IgD-negative memory B cell (primary cell): ENCODE measurements around the gene ATXN7L3. TPM values are rescaled to one million over a fixed set of nuclear protein-coding genes. Genes with fewer than 3 reads are reported as not detected.
A peak's percentile ranks its signal among the peaks of the same experiment; 100 is the strongest.
"Not testable (repeated sequence)": the region's sequence is repeated elsewhere in the genome, so short reads cannot be mapped to it uniquely, and the experiment has no call there.

Experiments
- H3K27ac Mint-ChIP-seq, 3 donors: one replicate each; pipeline ENCODE4 v1.8.0; 2020 to 2022; ENCODE audit warnings: mild to moderate bottlenecking in 3 of 3, mixed read lengths in 3 of 3, moderate library complexity in 1 of 3
- H3K27me3 Mint-ChIP-seq: one replicate; pipeline ENCODE4 v1.8.0; 2021; ENCODE audit warnings: mixed read lengths
- H3K36me3 Mint-ChIP-seq: one replicate; pipeline ENCODE4 v1.8.0; 2020; ENCODE audit warnings: mild to moderate bottlenecking, mixed read lengths
- H3K4me1 Mint-ChIP-seq, 3 donors: one replicate each; pipeline ENCODE4 v1.8.0; 2020 to 2022; ENCODE audit warnings: mixed read lengths in 3 of 3, mild to moderate bottlenecking in 1 of 3
- H3K4me3 Mint-ChIP-seq, 4 donors: one replicate each; pipeline ENCODE4 v1.8.0; 2020 to 2022; ENCODE audit warnings: mild to moderate bottlenecking in 4 of 4, mixed read lengths in 4 of 4, moderate library complexity in 3 of 4
- H3K9me3 Mint-ChIP-seq, 3 donors: one replicate each; pipeline ENCODE4 v1.8.0; 2020 to 2021; ENCODE audit warnings: mixed read lengths in 3 of 3, mild to moderate bottlenecking in 1 of 3
- polyA plus RNA-seq: library from polyadenylated mRNA; unstranded; fragments of 300-500 nt; fragmentation: Illumina TruSeq; gene quantifications from one replicate; pipeline ENCODE4 v1.2.3, GENCODE V29; 2021

ATXN7L3 gene
- polyA plus RNA-seq, 1 donor from 2014 or later = 15.4 TPM

DNA sequence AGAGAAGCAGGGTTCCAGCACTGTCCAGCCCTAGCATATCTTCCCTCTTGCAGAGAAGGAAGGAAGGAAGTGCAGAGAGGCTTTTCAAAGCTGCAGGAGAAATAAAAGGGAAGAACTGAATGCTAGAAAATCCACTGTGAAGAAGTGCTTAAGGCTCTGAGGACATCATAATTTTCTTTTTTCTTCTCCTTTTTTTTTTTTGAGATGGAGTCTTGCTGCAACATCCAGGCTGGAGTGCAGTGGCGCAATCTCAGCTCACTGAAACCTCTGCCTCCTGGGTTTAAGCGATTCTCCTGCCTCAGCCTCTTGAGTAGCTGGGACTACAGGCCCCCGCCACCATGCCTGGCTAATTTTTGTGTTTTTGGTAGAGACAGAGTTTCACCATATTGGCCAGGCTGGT lies 50.6 kb downstream of the ATXN7L3 start:
- not testable (repeated sequence) for H3K27ac Mint-ChIP-seq

DNA sequence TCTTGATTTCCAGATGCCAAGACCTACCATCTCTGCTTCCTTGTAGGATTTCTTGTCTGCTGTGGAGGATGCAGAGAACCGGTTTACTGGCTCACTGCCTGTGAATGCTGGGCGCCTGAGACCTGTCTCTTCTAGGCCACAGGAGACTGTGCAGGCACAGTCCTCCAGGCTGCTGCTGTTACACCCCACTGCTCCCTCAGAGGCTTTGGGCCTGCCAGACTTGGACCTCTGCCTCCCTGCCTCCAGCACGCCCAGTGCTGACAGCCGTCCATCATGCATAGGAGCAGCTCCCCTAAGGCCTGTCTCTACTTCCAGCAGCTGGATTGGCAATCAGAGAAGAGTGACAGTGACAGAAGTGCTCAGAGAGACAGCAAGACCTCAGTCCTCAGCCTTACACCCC lies 51.9 kb downstream of the ATXN7L3 start:
- peaks cover 0 to 2% (median 0%) of the 10 kb centered on the region in 3 donors for H3K4me1 Mint-ChIP-seq
- H3K27me3 Mint-ChIP-seq = no peaks in the 10 kb centered on the region
- H3K9me3 Mint-ChIP-seq = no peaks in the 10 kb centered on the region
- H3K27ac Mint-ChIP-seq = no peak overlapping the region
- no peaks in the 10 kb centered on the region for H3K36me3 Mint-ChIP-seq
- H3K4me3 Mint-ChIP-seq = no peak overlapping the region

More for the DNA sequence above, 50.6 kb downstream of the ATXN7L3 start:
- H3K4me3 Mint-ChIP-seq, H3K9me3 Mint-ChIP-seq, H3K36me3 Mint-ChIP-seq, H3K27me3 Mint-ChIP-seq, H3K4me1 Mint-ChIP-seq: not testable (repeated sequence)

DNA sequence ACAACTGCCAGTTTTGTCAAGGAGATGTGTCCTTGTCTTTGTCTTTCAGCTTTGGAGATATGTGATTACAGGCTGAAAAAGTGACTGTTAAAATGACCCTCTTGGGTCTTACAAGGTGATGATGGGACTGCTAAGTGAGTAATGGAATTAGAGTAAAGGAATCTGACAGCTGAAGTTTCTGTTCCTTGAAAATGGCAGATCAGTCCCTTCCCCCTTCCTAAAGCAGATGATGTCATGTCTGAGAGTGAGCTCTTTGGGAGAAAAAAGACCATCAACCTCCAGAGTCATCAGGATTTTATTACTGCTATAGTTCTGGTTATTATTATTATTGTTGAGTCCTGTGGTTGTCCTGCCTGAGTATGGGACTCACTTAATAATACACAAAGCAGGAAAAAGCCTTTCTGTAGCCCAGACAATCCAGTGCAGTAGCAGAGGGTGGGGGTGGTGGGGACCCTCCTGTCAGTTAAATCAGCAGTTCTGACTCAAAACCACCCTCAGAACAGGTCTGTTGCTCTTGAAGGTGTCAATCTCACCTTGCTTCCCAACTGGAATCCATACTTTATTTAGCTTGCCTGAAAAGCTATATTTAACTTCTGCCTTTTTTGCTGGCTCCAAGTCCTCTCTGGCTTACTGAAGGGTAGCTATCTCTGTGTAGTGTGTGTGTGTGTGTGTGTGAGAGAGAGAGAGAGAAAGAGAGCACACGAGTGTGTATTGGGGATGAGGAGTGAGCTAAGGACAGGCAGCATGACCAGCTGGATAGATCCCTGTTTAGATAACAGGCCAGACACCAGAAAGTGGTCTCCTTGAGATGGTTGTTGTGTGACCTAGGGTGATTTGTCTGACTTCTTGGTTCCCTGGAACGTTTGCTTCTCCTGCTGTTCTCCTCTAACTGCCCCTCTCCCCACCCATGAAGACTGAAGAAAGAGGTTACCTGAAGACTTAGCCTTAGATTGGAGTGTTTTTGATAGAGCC lies 53.0 kb downstream of the ATXN7L3 start:
- Mint-ChIP-seq H3K4me3 (no peak overlapping the region), H3K27ac (peak overlapping the region in 1 of 3 donors; percentile 52)

GRCh38 chr17:44144966-44145739 lies 54.5 kb downstream of the ATXN7L3 start:
- Mint-ChIP-seq H3K9me3 (no peaks in the 10 kb centered on the region), H3K4me3 (peak overlapping the region in 2 of 4 donors; percentile 34 to 78), H3K27me3 (no peaks in the 10 kb centered on the region), H3K36me3 (no peaks in the 10 kb centered on the region), H3K27ac (peak overlapping the region in 1 of 3 donors; percentile 35), H3K4me1 (peaks cover 0 to 7% (median 5%) of the 10 kb centered on the region in 3 donors)

More for the DNA sequence above, 53.0 kb downstream of the ATXN7L3 start:
- no peaks in the 10 kb centered on the region for H3K27me3 Mint-ChIP-seq
- H3K9me3 Mint-ChIP-seq = no peaks in the 10 kb centered on the region
- no peaks in the 10 kb centered on the region for H3K36me3 Mint-ChIP-seq
- peaks cover 0 to 4% (median 3%) of the 10 kb centered on the region in 3 donors for H3K4me1 Mint-ChIP-seq

DNA sequence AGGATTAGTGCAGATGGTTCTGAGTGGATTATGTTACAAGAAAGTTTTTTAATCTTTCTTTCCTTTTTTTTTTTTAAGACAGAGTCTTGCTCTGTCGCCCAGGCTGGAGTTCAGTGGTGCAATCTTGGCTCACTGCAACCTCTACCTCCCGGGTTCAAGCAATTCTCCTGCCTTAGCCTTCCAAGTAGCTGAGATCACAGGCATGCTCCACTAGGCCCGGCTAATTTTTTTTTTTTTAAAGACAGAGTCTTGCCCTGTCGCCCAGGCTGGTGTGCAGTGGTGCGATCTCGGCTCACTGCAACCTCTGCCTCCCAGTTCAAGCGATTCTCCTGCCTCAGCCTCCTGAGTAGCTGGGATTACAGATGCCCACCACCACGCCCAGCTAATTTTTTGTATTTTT lies 55.8 kb downstream of the ATXN7L3 start:
- not testable (repeated sequence) for H3K4me1 Mint-ChIP-seq, H3K27me3 Mint-ChIP-seq
- H3K4me3 Mint-ChIP-seq = peak overlapping the region in 1 of 4 donors; percentile 5

More for the DNA sequence above, 55.8 kb downstream of the ATXN7L3 start:
- H3K27ac Mint-ChIP-seq, H3K9me3 Mint-ChIP-seq, H3K36me3 Mint-ChIP-seq: not testable (repeated sequence)

Other genes with a start within 250 kb of the ATXN7L3 start
- not detected for gene PYY, start 245.9 kb downstream of the ATXN7L3 start, polyA plus RNA-seq
- 0.64 TPM for gene NAGS, start 195.3 kb downstream of the ATXN7L3 start, polyA plus RNA-seq
- gene TMEM101, start 184.9 kb downstream of the ATXN7L3 start, polyA plus RNA-seq = 24.6 TPM
- gene LSM12, start 133.2 kb downstream of the ATXN7L3 start, polyA plus RNA-seq = 73.4 TPM
- 22.5 TPM for gene G6PC3, start 129.1 kb downstream of the ATXN7L3 start, polyA plus RNA-seq
- 49.5 TPM for gene HDAC5, start 76.2 kb downstream of the ATXN7L3 start, polyA plus RNA-seq
- gene HROB, start 58.0 kb downstream of the ATXN7L3 start, polyA plus RNA-seq = 0.24 TPM
- gene ASB16, start 29.2 kb downstream of the ATXN7L3 start, polyA plus RNA-seq = not detected
- 43.0 TPM for gene TMUB2, start 12.9 kb downstream of the ATXN7L3 start, polyA plus RNA-seq
- 74.3 TPM for gene UBTF, start 19.8 kb upstream of the ATXN7L3 start, polyA plus RNA-seq
- gene SLC4A1, start 68.3 kb upstream of the ATXN7L3 start, polyA plus RNA-seq = not detected
- gene RUNDC3A, start 108.7 kb upstream of the ATXN7L3 start, polyA plus RNA-seq = not detected
- gene SLC25A39, start 124.9 kb upstream of the ATXN7L3 start, polyA plus RNA-seq = 135 TPM
- 219 TPM for gene GRN, start 145.4 kb upstream of the ATXN7L3 start, polyA plus RNA-seq
- gene FAM171A2, start 164.0 kb upstream of the ATXN7L3 start, polyA plus RNA-seq = 0.06 TPM
- 3.0 TPM for gene ITGA2B, start 189.8 kb upstream of the ATXN7L3 start, polyA plus RNA-seq